Stimulated activated CD8-positive, alpha-beta memory T cell treated with anti-CD3 and anti-CD28 coated beads, Interleukin-12 subunit alpha, Interleukin-12 subunit beta, amount 100 ng/mL, for 1 hour (primary cell): ENCODE results near the gene GPATCH4.
"Not testable (repeated sequence)": the region's sequence is repeated elsewhere in the genome, so short reads cannot be mapped to it uniquely, and the experiment has no call there.

Experiments
- DNase-seq: peaks from one replicate; pipeline ENCODE4 v3.0.0-alpha.2; 2020; ENCODE audit warnings: low read depth

Gene GPATCH4

GRCh38 chr1:156595016-156595415 lies 6.3 kb downstream of the GPATCH4 start:
- DNase-seq: no peak

- DNase-seq: no peak
Observed at GRCh38 chr1:156594190-156594589, 7.1 kb downstream of the GPATCH4 start.

DNA sequence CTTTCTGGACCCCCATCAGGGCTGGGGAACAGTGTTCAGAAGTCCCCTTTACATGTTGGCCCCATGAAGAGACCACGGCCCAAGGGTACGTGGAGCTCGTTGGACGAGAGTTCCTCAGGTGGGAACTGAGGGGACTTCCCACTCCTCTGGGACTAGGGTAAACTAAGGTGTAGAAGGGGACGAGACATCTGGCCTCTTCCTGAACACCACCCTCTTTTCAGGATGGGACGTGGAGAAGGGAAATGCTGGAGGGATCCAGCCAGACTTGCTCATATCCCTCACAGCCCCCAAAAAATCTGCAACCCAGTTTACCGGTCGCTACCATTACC lies 7.7 kb downstream of the GPATCH4 start:
- no peak for DNase-seq

- DNase-seq: no peak
Observed at GRCh38 chr1:156592910-156593660, 8.2 kb downstream of the GPATCH4 start.

DNA sequence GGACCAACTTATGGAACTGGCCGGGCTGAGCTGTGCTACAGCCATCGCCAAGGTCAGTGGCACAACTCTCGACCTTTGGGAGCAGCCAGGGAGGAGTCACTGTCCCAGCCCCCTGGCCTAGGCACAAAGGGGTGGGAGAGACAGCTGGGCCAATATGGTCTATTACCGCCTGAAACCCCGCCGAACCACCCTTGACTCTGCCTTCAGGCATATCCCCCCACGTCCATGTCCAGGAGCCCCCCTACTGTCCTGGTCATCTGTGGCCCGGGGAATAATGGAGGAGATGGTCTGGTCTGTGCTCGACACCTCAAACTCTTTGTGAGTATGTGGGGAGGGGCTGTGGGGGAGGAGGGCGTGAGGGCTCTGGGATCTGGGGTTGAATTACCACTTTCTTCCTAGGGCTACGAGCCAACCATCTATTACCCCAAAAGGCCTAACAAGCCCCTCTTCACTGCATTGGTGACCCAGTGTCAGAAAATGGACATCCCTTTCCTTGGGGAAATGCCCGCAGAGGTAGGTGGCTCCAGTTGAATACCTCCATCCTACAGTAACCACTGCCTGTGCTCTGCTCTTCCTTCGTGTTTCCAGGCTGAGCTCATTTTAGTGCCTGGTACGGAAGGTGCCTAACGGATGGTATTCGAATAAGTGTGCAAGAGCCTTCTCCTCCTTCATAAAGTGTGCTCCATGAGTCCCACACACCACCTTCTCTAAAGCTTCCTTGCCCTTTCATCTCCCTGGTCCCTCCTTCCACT lies 8.9 kb downstream of the GPATCH4 start:
- DNase-seq: no peak

DNA sequence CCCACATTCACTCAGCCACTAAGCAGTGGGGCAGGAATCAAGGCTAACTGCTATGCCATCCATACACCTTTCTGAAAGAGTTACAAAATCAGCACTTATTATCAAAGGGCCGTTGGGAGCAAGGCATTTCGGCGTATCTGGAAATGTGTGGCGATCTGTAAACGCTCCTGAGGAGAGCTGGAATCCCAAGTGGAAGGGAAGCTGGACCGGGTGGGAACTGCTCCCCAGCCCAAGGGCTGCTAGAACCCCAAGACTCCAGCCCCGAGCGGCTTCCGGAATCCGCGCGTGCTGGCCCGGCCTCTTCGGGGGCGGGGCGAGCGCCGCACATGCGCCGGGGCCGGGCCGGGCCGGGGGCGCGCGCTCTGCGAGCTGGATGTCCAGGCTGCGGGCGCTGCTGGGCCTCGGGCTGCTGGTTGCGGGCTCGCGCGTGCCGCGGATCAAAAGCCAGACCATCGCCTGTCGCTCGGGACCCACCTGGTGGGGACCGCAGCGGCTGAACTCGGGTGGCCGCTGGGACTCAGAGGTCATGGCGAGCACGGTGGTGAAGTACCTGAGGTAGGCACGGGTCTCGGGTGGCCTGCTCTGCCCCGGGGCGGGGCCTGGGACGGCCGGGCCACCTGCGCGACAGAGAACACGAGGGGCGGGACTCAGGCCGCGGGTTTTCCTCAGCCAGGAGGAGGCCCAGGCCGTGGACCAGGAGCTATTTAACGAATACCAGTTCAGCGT lies 9.7 kb downstream of the GPATCH4 start, which contains the start of gene NAXE:
NAXE (plus strand) TSS at position 345 of the 726 bp plus-strand sequence; CDS start at position 374, 29 bp downstream.
- DNase-seq: peak; percentile 47

DNA sequence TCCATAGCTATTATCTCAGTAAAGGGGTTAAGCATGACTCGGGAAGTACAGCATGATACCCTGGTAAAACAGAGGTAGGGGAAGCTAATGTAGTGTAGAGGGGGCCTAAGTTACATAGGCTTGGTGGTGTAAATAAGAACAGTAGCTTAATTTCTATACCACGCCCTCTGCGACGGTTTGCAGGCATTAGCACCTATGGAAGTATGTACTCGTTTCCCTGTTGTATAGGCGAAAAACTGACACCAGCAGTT lies 10.2 kb downstream of the GPATCH4 start:
- no peak for DNase-seq

DNA sequence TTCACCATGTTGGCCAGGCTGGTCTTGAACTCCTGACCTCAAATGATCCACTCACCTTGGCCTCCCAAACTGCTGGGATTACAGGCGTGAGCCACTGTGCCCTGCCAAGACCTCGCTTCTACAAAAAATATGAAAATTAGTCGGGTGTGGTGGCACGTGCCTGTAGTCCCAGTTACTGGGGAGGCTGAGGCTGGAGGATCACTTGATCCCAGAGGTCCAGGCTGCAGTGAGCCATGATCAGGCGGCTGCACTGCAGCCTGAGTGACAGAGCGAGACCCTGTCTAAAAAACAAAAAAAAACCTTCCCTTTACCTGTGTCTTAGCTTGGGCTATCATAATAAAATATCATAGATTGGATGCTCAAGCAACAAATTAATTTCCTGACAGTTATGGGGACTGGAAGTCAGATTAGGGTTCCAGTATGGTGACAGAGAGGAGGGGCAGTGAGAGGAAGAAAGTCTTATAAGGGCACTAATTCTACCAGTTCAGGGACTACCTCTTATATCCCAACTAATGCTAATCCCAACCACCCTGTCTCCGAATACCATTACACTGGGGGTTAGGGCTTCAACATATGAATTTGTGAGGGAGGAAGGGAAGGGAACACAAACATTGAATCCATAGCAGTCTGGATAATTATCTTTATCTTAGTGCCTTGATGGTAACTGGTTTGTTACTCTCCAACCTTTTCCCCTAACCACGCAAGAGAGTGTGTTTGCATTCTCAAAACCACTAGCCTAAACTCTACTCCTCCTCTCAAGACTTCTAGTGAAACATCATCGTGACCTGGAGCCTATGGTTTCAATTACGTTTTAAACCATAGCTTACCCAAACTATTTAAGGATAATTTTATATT lies 10.7 kb downstream of the GPATCH4 start:
- no peak for DNase-seq

DNA sequence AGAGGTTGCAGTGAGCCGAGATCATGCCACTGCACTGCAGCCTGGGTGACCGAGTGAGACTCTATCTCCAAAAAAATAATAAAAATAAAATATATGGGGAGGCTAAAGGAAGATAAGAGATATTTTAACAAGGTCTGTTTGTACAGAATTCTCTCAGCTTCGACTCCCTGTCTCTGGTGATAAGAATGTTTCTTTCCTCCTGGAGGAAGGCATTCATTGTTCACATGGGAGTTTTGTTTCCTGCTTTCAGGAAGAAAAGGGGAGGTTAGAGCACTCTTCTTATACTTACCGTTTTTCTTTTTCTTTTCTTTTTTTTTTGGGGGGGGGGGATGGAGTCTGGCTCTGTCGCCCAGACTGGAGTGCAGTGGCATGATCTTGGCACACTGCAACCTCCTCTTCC lies 11.7 kb downstream of the GPATCH4 start:
- DNase-seq: no peak

DNA sequence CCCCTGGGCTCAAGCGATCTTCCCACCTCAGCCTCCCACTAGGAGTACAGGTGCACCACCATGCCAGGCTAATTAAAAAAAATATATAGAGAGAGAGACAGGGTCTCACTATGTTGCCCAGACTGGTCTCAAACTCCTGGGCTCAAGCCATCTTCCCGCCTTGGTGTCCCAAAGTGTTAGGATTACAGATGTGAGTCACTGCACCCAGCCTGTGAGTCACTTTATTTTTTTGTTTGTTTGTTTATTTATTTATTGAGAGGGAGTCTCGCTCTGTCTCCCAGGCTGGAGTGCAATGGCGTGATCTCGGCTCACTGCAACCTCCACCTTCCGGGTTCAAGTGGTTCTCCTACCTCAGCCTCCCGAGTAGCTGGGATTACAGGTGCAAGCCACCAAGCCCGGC lies 13.4 kb downstream of the GPATCH4 start:
- not testable (repeated sequence) for DNase-seq

DNA sequence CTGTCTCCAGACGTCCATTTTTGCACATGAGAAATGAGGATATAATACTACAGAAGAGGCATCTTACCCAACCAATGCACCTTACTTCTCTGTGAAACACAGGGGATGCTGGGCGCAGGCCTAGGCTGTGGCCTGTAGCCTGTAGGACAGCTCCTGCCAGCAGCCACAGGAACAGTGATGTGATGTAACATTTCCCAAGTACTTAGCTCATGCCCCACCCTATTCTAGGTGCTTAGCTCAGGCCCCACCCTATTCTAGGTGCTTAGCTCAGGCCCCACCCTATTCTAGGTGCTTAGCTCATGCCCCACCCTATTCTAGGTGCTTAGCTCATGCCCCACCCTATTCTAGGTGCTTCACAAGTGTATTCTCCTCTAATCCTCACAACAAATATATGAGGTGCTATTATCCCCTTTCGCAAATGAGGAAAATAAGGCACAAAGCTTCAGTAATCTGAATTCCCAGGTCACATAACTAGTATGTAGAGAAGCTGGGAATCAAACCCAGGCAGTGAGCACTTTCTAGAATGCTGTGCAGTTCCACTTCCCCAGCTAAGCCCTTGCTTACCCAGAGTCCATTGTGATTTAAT lies 14.3 kb downstream of the GPATCH4 start:
- no peak for DNase-seq

- DNase-seq: no peak
Observed at GRCh38 chr1:156586323-156586722, 15.0 kb downstream of the GPATCH4 start.

GRCh38 chr1:156584813-156585212 lies 16.5 kb downstream of the GPATCH4 start:
- no peak for DNase-seq

DNA sequence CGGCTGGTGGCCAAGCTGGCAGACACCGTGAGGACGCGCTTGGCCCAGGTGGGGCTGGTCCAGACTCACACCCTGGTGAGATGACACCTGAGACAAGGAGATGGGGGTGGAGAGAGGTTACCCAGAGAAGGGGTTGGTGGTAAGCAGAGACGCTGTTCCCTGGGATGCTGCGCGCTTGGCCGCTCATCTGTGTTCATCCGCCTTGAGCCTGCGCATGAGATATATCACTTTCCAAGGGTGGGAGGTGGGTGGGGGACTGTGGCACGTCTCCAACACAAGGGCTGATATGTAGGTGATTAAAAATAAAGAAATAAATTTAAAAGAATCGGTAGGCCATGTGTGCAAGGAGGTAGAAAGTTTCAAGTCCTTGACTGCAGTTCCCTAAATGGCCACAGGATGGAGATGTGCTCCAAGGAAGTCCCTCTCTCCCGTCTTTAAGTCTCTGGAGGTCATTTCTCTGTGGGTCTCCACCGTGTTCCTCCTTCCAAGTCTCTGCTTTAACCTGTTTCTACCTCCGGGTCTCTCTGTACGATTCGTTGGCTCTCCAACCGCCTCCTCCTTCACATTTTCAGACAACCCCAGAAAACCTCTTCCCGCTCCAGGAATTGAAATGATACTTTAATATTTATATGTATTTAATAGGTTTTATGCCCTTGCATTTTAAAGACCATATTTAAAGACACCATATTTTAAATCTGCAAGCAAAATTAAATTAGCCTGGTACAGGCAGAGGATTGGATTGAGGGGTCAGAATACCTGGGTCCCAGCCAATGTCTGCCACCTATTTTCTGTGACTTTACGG lies 17.3 kb downstream of the GPATCH4 start:
- peak; percentile 61 for DNase-seq

- no peak for DNase-seq
Observed at GRCh38 chr1:156582388-156583017, 18.8 kb downstream of the GPATCH4 start.

DNA sequence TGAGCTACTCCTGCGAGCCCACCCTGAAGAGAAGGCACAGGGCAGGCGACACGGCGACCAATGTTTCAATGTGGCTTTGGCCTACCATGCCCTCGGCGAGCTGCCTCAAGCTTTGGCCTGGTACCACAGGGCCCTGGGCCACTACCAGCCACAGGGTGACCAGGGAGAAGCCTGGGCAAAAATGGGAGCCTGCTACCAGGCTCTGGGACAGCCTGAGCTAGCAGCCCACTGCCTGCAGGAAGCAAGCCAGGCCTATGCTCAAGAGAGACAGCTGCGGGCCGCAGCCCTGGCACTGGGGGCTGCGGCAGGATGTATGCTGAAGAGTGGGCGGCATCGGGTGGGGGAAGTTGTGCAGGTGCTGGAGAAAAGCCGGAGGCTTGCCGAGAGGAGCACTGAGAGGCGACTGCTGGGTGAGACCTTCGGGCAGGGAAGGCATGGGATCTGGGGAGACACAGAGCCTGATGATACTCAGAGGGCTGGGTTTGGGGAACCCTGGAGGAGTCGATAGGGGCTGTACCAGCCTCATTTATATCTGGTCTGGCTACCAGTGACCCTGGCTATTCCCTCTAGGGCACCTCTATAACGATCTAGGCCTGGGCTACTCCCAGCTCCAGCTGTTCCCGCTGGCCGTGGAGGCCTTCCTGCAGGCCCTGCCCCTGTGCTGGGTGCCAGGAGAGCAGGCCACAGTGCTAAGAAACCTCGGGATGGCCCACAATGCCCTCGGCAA lies 19.5 kb downstream of the GPATCH4 start:
- peak; percentile 24 for DNase-seq

GRCh38 chr1:156579472-156579871 lies 21.8 kb downstream of the GPATCH4 start, which contains the start of gene TTC24:
TTC24 (plus strand) TSS chr1:156579723; CDS start chr1:156581365, 1,642 bp downstream.
- DNase-seq: no peak

GRCh38 chr1:156578055-156578454 lies 23.2 kb downstream of the GPATCH4 start:
- DNase-seq: no peak

GRCh38 chr1:156577550-156577949 lies 23.7 kb downstream of the GPATCH4 start:
- DNase-seq: no peak
